Endothelial cell of umbilical vein (primary cell): ENCODE data around the gene PEAR1. TPM values are rescaled to one million over a fixed set of nuclear protein-coding genes. Genes with fewer than 3 reads are reported as not detected.

Experiments
- BruUV-seq: library from RNA; stranded (reverse); fragments of 400-500 nt; replicated peaks from 2 replicates; lab custom pipeline; 2021; lab: Mats Ljungman, UMichigan
- CTCF ChIA-PET: fragments of 300-600, 350-600 bp; sonication (Branson Sonifier 250); formaldehyde crosslinking; loops from one replicate; lab custom pipeline; 2021; ENCODE audit warnings: antibody characterized with exemption, inconsistent platforms; lab: Charles Lee
- POLR2A ChIA-PET: fragments of 300-600, 350-600 bp; sonication (Branson Sonifier 250); formaldehyde crosslinking; loops from one replicate; lab custom pipeline; 2021; ENCODE audit warnings: antibody characterized with exemption, inconsistent platforms; lab: Charles Lee
- DNase-seq: peaks from one replicate; pipeline ENCODE4 v3.0.0-alpha.2; 2011; ENCODE audit warnings: low read depth, low spot score
- FAIRE-seq: peaks from 2 replicates; lab custom pipeline; 2011; peaks lifted over from hg19 to GRCh38; lab: Jason Lieb, UNC
- H2AFZ ChIP-seq: 2 replicates; pipeline ENCODE4 v1.6.0; 2012; ENCODE audit warnings: low read depth, low read length, control low read depth, inconsistent platforms
- H3K27ac ChIP-seq: 2 replicates; pipeline ENCODE4 v1.5.1; 2011; ENCODE audit warnings: low read depth, mild to moderate bottlenecking, control low read depth, low read length, moderate library complexity; ENCODE audit not compliant: insufficient read depth
- H3K27me3 ChIP-seq, 2 experiments: 2 replicates each; pipeline versions ENCODE4 v1.6.0 to v1.6.1; 2011; ENCODE audit warnings: low read length in 2 of 2, mixed read lengths in 1 of 2; ENCODE audit not compliant: control insufficient read depth in 2 of 2, insufficient read depth in 2 of 2
- H3K36me3 ChIP-seq, 2 experiments: 2 replicates in 1 of 2; 3 replicates in 1 of 2; pipeline ENCODE4 v1.5.1; 2011; ENCODE audit warnings: low read length in 2 of 2, mild to moderate bottlenecking in 1 of 2, moderate library complexity in 1 of 2; ENCODE audit not compliant: control insufficient read depth in 2 of 2, insufficient read depth in 2 of 2; ENCODE audit errors: extremely low read depth in 1 of 2
- H3K4me1 ChIP-seq: 3 replicates; pipeline ENCODE4 v1.5.1; 2011; ENCODE audit warnings: mild to moderate bottlenecking, low read length; ENCODE audit not compliant: control insufficient read depth, insufficient read depth; ENCODE audit errors: extremely low read depth
- H3K4me2 ChIP-seq: 2 replicates; pipeline ENCODE4 v1.6.1; 2011; ENCODE audit warnings: low read length, control low read depth, mixed read lengths; ENCODE audit not compliant: insufficient read depth
- H3K4me3 ChIP-seq, 3 experiments: fragments of 200-600 bp in 1 of 3; sonication (generic), shearing (Covaris generic) in 1 of 3; replicated peaks in 1 of 3; 2 replicates each; pipeline ENCODE4 v1.5.1; 2011 to 2016; ENCODE audit warnings: control low read depth in 3 of 3, low read length in 3 of 3, mild to moderate bottlenecking in 2 of 3, inconsistent platforms in 1 of 3, low read depth in 1 of 3, moderate library complexity in 1 of 3; ENCODE audit not compliant: insufficient read depth in 1 of 3
- H3K79me2 ChIP-seq: 2 replicates; pipeline ENCODE4 v1.6.0; 2012; ENCODE audit warnings: low read length, inconsistent platforms; ENCODE audit not compliant: control insufficient read depth, insufficient read depth
- H3K9ac ChIP-seq: replicated peaks from 2 replicates; pipeline ENCODE3; 2011; ENCODE audit warnings: low read length, control low read depth; ENCODE audit not compliant: insufficient read depth; ENCODE audit errors: extremely low read depth
- H3K9me1 ChIP-seq: replicated peaks from 3 replicates; pipeline ENCODE4 v1.6.0; 2011; ENCODE audit warnings: mild to moderate bottlenecking, low read length; ENCODE audit not compliant: control insufficient read depth, insufficient read depth; ENCODE audit errors: extremely low read depth
- H3K9me3 ChIP-seq: replicated peaks from 2 replicates; pipeline ENCODE4 v1.5.1; 2012; ENCODE audit warnings: low read length, inconsistent platforms; ENCODE audit not compliant: control insufficient read depth, insufficient read depth
- H4K20me1 ChIP-seq: replicated peaks from 2 replicates; pipeline ENCODE3; 2011; ENCODE audit warnings: mild to moderate bottlenecking, low read length; ENCODE audit not compliant: control insufficient read depth, insufficient read depth; ENCODE audit errors: extremely low read depth
- EZH2 ChIP-seq: IDR thresholded peaks from 2 replicates; pipeline ENCODE4 v1.6.1; 2012; ENCODE audit warnings: borderline replicate concordance, low read depth, mild to moderate bottlenecking, moderate library complexity, low read length, inconsistent platforms; ENCODE audit not compliant: severe bottlenecking
- FOS ChIP-seq: IDR thresholded peaks from 2 replicates; pipeline ENCODE4 v1.6.1; 2011; ENCODE audit warnings: mild to moderate bottlenecking, low read length, moderate library complexity, borderline replicate concordance; ENCODE audit not compliant: insufficient read depth
- GATA2 ChIP-seq: IDR thresholded peaks from 2 replicates; pipeline ENCODE4 v1.7.0; 2011; ENCODE audit warnings: low read depth, mild to moderate bottlenecking, moderate library complexity, mixed read lengths, low read length; ENCODE audit not compliant: insufficient read length, insufficient read depth
- MYC ChIP-seq: IDR thresholded peaks from one replicate; pipeline ENCODE4 v1.6.1; 2011; ENCODE audit warnings: mild to moderate bottlenecking, low read depth, low read length
- POLR2A ChIP-seq: IDR thresholded peaks from 2 replicates; pipeline ENCODE4 v1.6.1; 2012; ENCODE audit warnings: low read depth, mild to moderate bottlenecking, control low read depth, low read length
- dilution Hi-C: fragments of 300-500 bp; cut with MboI; formaldehyde crosslinking; loops from one replicate; pipeline ENCODE4 v1.15.0; 2019; ENCODE audit warnings: low sequenced_read_pairs; ENCODE audit not compliant: extremely low pct_ligation_motif_present
- intact Hi-C: fragments of 100-400 bp; cut with micrococcal nuclease; formaldehyde crosslinking; loops from one replicate; pipeline ENCODE4 v1.10.0; 2022
- polyA plus RNA-seq, 4 experiments: library from polyadenylated mRNA; depleted of rRNA in 3 of 4; stranded (reverse) in 3 of 4; unstranded in 1 of 4; fragments of >200 nt; gene quantifications; 2 replicates each; pipeline versions ENCODE4 v1.2.1 to v1.2.3, GENCODE V29; 2011 to 2012; ENCODE audit warnings: missing spikeins in 1 of 4
- total RNA-seq: library from RNA; stranded (reverse); gene quantifications from 2 replicates; pipeline ENCODE4 v1.2.3, GENCODE V29; 2021
- TF ChIP-seq, protein P1 (sequence below), 2 donors: IDR thresholded peaks; 1 replicate in 1 of 2; 2 replicates in 1 of 2; pipeline ENCODE4 v1.5.1; 2011; ENCODE audit warnings: low read length in 2 of 2, mild to moderate bottlenecking in 2 of 2, moderate library complexity in 2 of 2, control low read depth in 1 of 2, inconsistent platforms in 1 of 2, low read depth in 1 of 2; ENCODE audit not compliant: insufficient read depth in 1 of 2; ENCODE audit errors: extremely low read depth in 1 of 2
- TF ChIP-seq, protein P2 (sequence below): IDR thresholded peaks from 2 replicates; pipeline ENCODE4 v1.6.1; 2011; ENCODE audit not compliant: insufficient read depth, insufficient read length

The PEAR1 gene
- total and polyA plus RNA-seq, 2 donors (not counting 3 experiments of a cell fraction or from before 2014, with no cell fraction given): 90.7 to 106 TPM

DNA sequence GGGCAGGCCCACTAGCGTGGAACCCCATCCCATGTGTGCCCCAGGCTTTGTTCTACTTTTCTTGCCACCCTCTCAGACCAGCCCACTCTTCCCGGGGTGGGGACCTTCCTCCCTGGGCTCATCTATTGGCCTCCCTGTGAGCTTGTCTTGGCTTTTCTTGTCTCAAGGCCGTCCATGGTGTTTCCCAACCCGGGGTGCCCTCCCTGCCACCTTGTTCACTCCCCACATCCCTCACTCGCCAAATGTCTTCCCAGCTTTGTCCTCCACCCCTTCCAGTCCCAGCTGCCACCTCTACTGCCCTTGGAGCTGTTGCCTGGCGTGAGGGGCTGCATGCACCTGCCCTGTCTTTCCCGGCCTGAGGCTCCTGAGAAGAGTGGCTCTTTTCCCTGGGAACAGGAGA, 45.3 kb downstream of the PEAR1 start:
- Histone ChIP-seq H3K4me2 (no peak overlapping the region), H3K9ac (no peak overlapping the region)
- CTCF ChIA-PET: interaction anchor here (1.2 to 2.7 kb wide), 3 partner anchors 8 to 151 kb away, joined by 4 to 11 read pairs (median 4); no protein-coding TSS in a partner anchor

More for the DNA sequence above, 45.3 kb downstream of the PEAR1 start:
- no peaks in the 10 kb centered on the region for H4K20me1 ChIP-seq
- H3K9me3 ChIP-seq: no peaks in the 10 kb centered on the region
- H3K36me3 ChIP-seq: peaks cover 5 to 39% of the 10 kb centered on the region in 2 experiments
- no peaks in the 10 kb centered on the region for H3K79me2 ChIP-seq
- FAIRE-seq: no peak
- H3K4me1 ChIP-seq: no peaks in the 10 kb centered on the region
- no peak overlapping the region for H3K4me3 ChIP-seq
- H3K9me1 ChIP-seq: no peaks in the 10 kb centered on the region
- H3K27ac ChIP-seq: no peak overlapping the region
- POLR2A ChIA-PET: no interaction called here
- H2AFZ ChIP-seq: no peak overlapping the region
- no peaks in the 10 kb centered on the region for H3K27me3 ChIP-seq
- BruUV-seq: no TSS peak
- TF ChIP-seq GATA2 (no peak), MYC (no peak), EZH2 (no peak), FOS (no peak), POLR2A (no peak)
- TF ChIP-seq, protein P1, sequence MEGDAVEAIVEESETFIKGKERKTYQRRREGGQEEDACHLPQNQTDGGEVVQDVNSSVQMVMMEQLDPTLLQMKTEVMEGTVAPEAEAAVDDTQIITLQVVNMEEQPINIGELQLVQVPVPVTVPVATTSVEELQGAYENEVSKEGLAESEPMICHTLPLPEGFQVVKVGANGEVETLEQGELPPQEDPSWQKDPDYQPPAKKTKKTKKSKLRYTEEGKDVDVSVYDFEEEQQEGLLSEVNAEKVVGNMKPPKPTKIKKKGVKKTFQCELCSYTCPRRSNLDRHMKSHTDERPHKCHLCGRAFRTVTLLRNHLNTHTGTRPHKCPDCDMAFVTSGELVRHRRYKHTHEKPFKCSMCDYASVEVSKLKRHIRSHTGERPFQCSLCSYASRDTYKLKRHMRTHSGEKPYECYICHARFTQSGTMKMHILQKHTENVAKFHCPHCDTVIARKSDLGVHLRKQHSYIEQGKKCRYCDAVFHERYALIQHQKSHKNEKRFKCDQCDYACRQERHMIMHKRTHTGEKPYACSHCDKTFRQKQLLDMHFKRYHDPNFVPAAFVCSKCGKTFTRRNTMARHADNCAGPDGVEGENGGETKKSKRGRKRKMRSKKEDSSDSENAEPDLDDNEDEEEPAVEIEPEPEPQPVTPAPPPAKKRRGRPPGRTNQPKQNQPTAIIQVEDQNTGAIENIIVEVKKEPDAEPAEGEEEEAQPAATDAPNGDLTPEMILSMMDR (IDR thresholded peaks at IDR 0.05; ENCODE audit: extremely low read depth in 1 of 2, insufficient read depth in 1 of 2, low read depth in 1 of 2, low read length in 2 of 2): no peak
- TF ChIP-seq, protein P2, sequence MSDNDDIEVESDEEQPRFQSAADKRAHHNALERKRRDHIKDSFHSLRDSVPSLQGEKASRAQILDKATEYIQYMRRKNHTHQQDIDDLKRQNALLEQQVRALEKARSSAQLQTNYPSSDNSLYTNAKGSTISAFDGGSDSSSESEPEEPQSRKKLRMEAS: no peak
- no peak for DNase-seq
- intact Hi-C loops: no loop called here
- dilution Hi-C loops: no loop called here
